HepG2 (cell line): ENCODE results near the gene DALRD3. TPM values are rescaled to one million over a fixed set of nuclear protein-coding genes. Genes with fewer than 3 reads are reported as not detected.

Experiments
- ATF6 ChIP-seq: sonication (generic); formaldehyde crosslinking; conservative IDR thresholded peaks from 2 replicates; pipeline ENCODE4 v1.4.0; 2020; ENCODE audit warnings: missing genetic modification reagents
- BRF2 ChIP-seq: sonication (generic); formaldehyde crosslinking; IDR thresholded peaks from 2 replicates; pipeline ENCODE4 v1.8.1; 2022; ENCODE audit warnings: mild to moderate bottlenecking, missing genetic modification reagents
- MAZ ChIP-seq, 2 experiments: sonication (generic) in 1 of 2; formaldehyde crosslinking in 1 of 2; IDR thresholded peaks; 2 replicates each; pipeline versions ENCODE4 v1.5.0 to v1.6.1; 2012 to 2020; ENCODE audit warnings: low read depth in 2 of 2, mild to moderate bottlenecking in 2 of 2, borderline replicate concordance in 1 of 2, improper control_type of control experiment in 1 of 2, low read length in 1 of 2, missing genetic modification reagents in 1 of 2, moderate library complexity in 1 of 2
- RBM22 ChIP-seq: fragments of 200-400 bp; formaldehyde crosslinking; optimal IDR thresholded peaks from 2 replicates; pipeline ENCODE3; 2017; ENCODE audit warnings: mild to moderate bottlenecking, low read length, moderate library complexity
- SNAPC4 ChIP-seq: sonication (generic); formaldehyde crosslinking; IDR thresholded peaks from 2 replicates; pipeline ENCODE4 v1.4.0; 2020; ENCODE audit warnings: mild to moderate bottlenecking, missing genetic modification reagents
- TRIM24 ChIP-seq: sonication (generic); formaldehyde crosslinking; IDR thresholded peaks from 2 replicates; pipeline ENCODE4 v1.8.0; 2022; ENCODE audit warnings: mild to moderate bottlenecking, missing genetic modification reagents
- U2AF2 ChIP-seq: fragments of 200-400 bp; formaldehyde crosslinking; IDR thresholded peaks from 2 replicates; pipeline ENCODE4 v1.6.1; 2017; ENCODE audit warnings: low read depth, mild to moderate bottlenecking, low read length
- ZNF18 ChIP-seq: sonication (generic); formaldehyde crosslinking; IDR thresholded peaks from 2 replicates; pipeline ENCODE4 v1.8.0; 2022; ENCODE audit warnings: mild to moderate bottlenecking, missing genetic modification reagents; ENCODE audit not compliant: insufficient replicate concordance
- ZNF839 ChIP-seq: sonication (generic); formaldehyde crosslinking; IDR thresholded peaks from 2 replicates; pipeline ENCODE4 v1.4.0; 2020; ENCODE audit warnings: missing genetic modification reagents, mild to moderate bottlenecking, borderline replicate concordance
- ZSCAN21 ChIP-seq: sonication (generic); formaldehyde crosslinking; IDR thresholded peaks from 2 replicates; pipeline ENCODE4 v1.8.0; 2022; ENCODE audit warnings: mild to moderate bottlenecking, missing genetic modification reagents, moderate library complexity, borderline replicate concordance
- ZUFSP ChIP-seq: sonication (generic); formaldehyde crosslinking; IDR thresholded peaks from 2 replicates; pipeline ENCODE4 v1.9.0; 2021; ENCODE audit warnings: missing genetic modification reagents, mild to moderate bottlenecking, borderline replicate concordance
- polyA plus RNA-seq, 8 experiments: library from polyadenylated mRNA; depleted of rRNA in 3 of 8; stranded (reverse) in 7 of 8; unstranded in 1 of 8; fragments of >200 nt; fragmentation: Illumina TruSeq in 4 of 8; extraction: Trizol in 4 of 8; gene quantifications; 2 replicates each; pipeline versions ENCODE4 v1.2.1 to v1.2.3, GENCODE V29; 2011 to 2016; ENCODE audit warnings: low read depth in 4 of 8, missing spikeins in 1 of 8, mixed read lengths in 1 of 8; ENCODE audit not compliant: insufficient read depth in 1 of 8
- total RNA-seq, 5 experiments: library from RNA; depleted of rRNA; stranded (reverse); fragments of >200 nt; fragmentation: Illumina TruSeq; extraction: Trizol; gene quantifications; 2 replicates each; pipeline ENCODE4 v1.2.3, GENCODE V29; 2016; ENCODE audit warnings: low read depth in 1 of 5

DALRD3 gene
- total and polyA plus RNA-seq, 2 of the 13 experiments (the other 11 are each of a cell fraction or from before 2014, with no cell fraction given), result 19.9 to 36.5 TPM

GRCh38 chr3:49021213-49021812, 2.9 kb upstream of the DALRD3 start (continued):
- peak; percentile 89 for TF ChIP-seq RBM22
- no peak for TF ChIP-seq ZUFSP
- TF ChIP-seq MAZ (IDR thresholded peaks at IDR 0.05; ENCODE audit: borderline replicate concordance, low read depth, low read length), result no peak
- peak; percentile 22; the same call in 1 of the 2 replicates for TF ChIP-seq MAZ (CRISPR knock-in tag; IDR thresholded peaks at IDR 0.05; ENCODE audit: low read depth)
- TF ChIP-seq SNAPC4, result no peak
- no peak for TF ChIP-seq BRF2
- no peak; the same call in 1 of the 2 replicates for TF ChIP-seq ZNF839 (CRISPR knock-in tag)
- TF ChIP-seq TRIM24 (CRISPR knock-in tag), result no peak
- no peak for TF ChIP-seq ZNF18 (CRISPR knock-in tag)
- TF ChIP-seq ATF6, result no peak
- 0 out of 2 replicates have a peak, but pooled peaks have one; percentile 22 for TF ChIP-seq ZSCAN21
- no peak for TF ChIP-seq U2AF2
